ENCODE data around the gene CLEC14A. TPM values are rescaled to one million over a fixed set of nuclear protein-coding genes. Genes with fewer than 3 reads are reported as not detected.

The CLEC14A gene
- total RNA-seq, 1 donor from 2014 or later = not detected

GRCh38 chr14:38279572-38279971 is 23.7 kb upstream of the CLEC14A start:
- DNase-seq (ENCODE audit: low read depth, low spot score) = no peak
- no peak overlapping the region for H3K27ac Mint-ChIP-seq (ENCODE audit: unreplicated experiment)
- H3K36me3 Mint-ChIP-seq (ENCODE audit: low read depth) = no peaks in the 10 kb centered on the region
- peaks cover 6% of the 10 kb centered on the region for H3K27me3 Mint-ChIP-seq (ENCODE audit: low read depth)
- no peak overlapping the region for H3K4me3 Mint-ChIP-seq
- peaks cover 18% of the 10 kb centered on the region for H3K4me1 Mint-ChIP-seq
- TF ChIP-seq, protein P1, sequence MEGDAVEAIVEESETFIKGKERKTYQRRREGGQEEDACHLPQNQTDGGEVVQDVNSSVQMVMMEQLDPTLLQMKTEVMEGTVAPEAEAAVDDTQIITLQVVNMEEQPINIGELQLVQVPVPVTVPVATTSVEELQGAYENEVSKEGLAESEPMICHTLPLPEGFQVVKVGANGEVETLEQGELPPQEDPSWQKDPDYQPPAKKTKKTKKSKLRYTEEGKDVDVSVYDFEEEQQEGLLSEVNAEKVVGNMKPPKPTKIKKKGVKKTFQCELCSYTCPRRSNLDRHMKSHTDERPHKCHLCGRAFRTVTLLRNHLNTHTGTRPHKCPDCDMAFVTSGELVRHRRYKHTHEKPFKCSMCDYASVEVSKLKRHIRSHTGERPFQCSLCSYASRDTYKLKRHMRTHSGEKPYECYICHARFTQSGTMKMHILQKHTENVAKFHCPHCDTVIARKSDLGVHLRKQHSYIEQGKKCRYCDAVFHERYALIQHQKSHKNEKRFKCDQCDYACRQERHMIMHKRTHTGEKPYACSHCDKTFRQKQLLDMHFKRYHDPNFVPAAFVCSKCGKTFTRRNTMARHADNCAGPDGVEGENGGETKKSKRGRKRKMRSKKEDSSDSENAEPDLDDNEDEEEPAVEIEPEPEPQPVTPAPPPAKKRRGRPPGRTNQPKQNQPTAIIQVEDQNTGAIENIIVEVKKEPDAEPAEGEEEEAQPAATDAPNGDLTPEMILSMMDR (conservative IDR thresholded peaks at IDR 0.05) = no peak
- H3K9me3 Mint-ChIP-seq = no peaks in the 10 kb centered on the region

DNA sequence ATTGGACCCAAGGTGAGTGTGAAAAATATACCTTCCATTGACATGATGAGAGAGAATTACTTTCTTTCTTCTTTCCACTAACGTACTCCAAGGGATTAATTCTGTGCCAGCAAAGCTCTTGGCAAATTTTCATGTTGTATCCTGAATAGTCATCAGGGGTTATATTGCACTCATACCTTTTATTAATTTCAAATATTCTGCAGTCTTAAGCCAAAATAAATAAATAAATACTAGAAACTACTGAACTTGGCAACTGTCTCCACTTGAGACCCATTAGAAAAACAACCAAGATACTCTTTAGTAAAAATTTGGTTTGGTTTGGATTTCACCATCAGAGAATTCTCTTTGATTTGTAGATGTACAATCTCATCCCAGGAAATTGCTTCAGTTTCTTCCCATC is 22.1 kb upstream of the CLEC14A start:
- Mint-ChIP-seq H3K4me1 (peaks cover 18% of the 10 kb centered on the region), H3K27ac (ENCODE audit: unreplicated experiment) (no peak overlapping the region), H3K27me3 (ENCODE audit: low read depth) (no peaks in the 10 kb centered on the region), H3K9me3 (no peaks in the 10 kb centered on the region), H3K36me3 (ENCODE audit: low read depth) (no peaks in the 10 kb centered on the region), H3K4me3 (no peak overlapping the region)
- TF ChIP-seq, protein P1 (conservative IDR thresholded peaks at IDR 0.05) = no peak
- no peak for DNase-seq (ENCODE audit: low read depth, low spot score)

DNA sequence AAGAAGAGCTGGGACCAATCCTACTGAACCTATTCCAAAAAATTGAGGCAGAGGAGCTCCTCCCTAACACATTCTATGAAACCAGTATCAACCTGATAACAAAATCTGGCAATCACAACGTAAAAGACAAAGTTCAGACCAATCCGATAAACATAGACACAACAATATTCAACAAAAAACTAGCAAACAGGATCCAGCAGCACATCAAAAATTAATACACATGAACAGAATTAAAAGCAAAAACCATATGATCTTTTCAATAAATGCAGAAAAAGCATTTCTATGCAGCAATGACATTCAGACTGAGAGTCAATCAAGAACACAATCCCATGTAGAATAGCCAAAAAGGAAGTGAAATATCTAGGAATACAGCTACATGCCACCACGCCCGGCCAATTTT is 7.0 kb upstream of the CLEC14A start:
- Mint-ChIP-seq H3K9me3 (peaks cover 25% of the 10 kb centered on the region), H3K4me3 (no peak overlapping the region), H3K27ac (ENCODE audit: unreplicated experiment) (no peak overlapping the region), H3K27me3 (ENCODE audit: low read depth) (peaks cover 65% of the 10 kb centered on the region), H3K4me1 (no peaks in the 10 kb centered on the region), H3K36me3 (ENCODE audit: low read depth) (no peaks in the 10 kb centered on the region)
- TF ChIP-seq, protein P1 (conservative IDR thresholded peaks at IDR 0.05) = no peak
- no peak for DNase-seq (ENCODE audit: low read depth, low spot score)

DNA sequence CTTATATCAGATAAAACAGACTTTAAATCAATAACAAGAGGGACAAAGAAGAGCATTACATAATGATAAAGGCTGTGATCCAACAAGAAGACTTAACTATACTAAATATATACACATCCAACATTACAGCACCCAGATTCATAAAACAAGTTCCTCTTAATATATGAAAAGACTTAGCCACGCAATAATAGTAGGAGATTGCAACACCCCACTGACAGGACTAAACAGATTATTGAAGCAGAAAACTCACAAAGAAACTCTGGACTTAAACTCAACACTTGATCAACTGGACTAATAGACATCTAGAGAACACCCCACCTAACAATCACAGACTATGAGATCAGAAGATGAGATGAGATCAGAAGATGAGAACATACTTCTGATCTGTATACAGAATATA is 5.7 kb upstream of the CLEC14A start:
- TF ChIP-seq, protein P1 (conservative IDR thresholded peaks at IDR 0.05) = no peak
- DNase-seq (ENCODE audit: low read depth, low spot score) = no peak
- no peak overlapping the region for H3K4me3 Mint-ChIP-seq
- H3K36me3 Mint-ChIP-seq (ENCODE audit: low read depth) = no peaks in the 10 kb centered on the region
- H3K27ac Mint-ChIP-seq (ENCODE audit: unreplicated experiment) = no peak overlapping the region
- H3K27me3 Mint-ChIP-seq (ENCODE audit: low read depth) = peaks cover 76% of the 10 kb centered on the region
- no peaks in the 10 kb centered on the region for H3K4me1 Mint-ChIP-seq
- peaks cover 24% of the 10 kb centered on the region for H3K9me3 Mint-ChIP-seq

GRCh38 chr14:38257507-38257906 is 1.6 kb upstream of the CLEC14A start:
- Mint-ChIP-seq H3K36me3 (ENCODE audit: low read depth) (no peaks in the 10 kb centered on the region), H3K27ac (ENCODE audit: unreplicated experiment) (no peak overlapping the region), H3K4me3 (no peak overlapping the region), H3K27me3 (ENCODE audit: low read depth) (peaks cover 78% of the 10 kb centered on the region), H3K9me3 (peaks cover 12% of the 10 kb centered on the region), H3K4me1 (no peaks in the 10 kb centered on the region)
- DNase-seq (ENCODE audit: low read depth, low spot score) = no peak
- TF ChIP-seq, protein P1 (conservative IDR thresholded peaks at IDR 0.05) = no peak

GRCh38 chr14:38256533-38256840 is 594 bp upstream of the CLEC14A start:
- TF ChIP-seq, protein P1 (conservative IDR thresholded peaks at IDR 0.05) = no peak
- H3K4me1 Mint-ChIP-seq = no peaks in the 10 kb centered on the region
- H3K36me3 Mint-ChIP-seq (ENCODE audit: low read depth) = no peaks in the 10 kb centered on the region
- H3K9me3 Mint-ChIP-seq = peaks cover 5% of the 10 kb centered on the region
- peaks cover 76% of the 10 kb centered on the region for H3K27me3 Mint-ChIP-seq (ENCODE audit: low read depth)
- peak overlapping the region; percentile 77 for H3K4me3 Mint-ChIP-seq
- DNase-seq (ENCODE audit: low read depth, low spot score) = no peak
- H3K27ac Mint-ChIP-seq (ENCODE audit: unreplicated experiment) = no peak overlapping the region
